A673 (cell line): Measurements from ENCODE around the gene ARHGAP6. TPM values are rescaled to one million over a fixed set of nuclear protein-coding genes. Genes with fewer than 3 reads are reported as not detected.

Source experiments
- BruUV-seq: library from RNA; stranded (reverse); fragments of 400-500 nt; replicated peaks from 2 replicates; lab custom pipeline; 2021; lab: Mats Ljungman, UMichigan
- CTCF ChIA-PET: fragments of 300-600 bp; sonication (Branson Sonifier 250); formaldehyde crosslinking; loops from one replicate; lab custom pipeline; 2022; ENCODE audit warnings: antibody characterized with exemption; lab: Charles Lee
- POLR2A ChIA-PET: fragments of 300-600 bp; sonication (Branson Sonifier 250); formaldehyde crosslinking; loops from one replicate; lab custom pipeline; 2022; ENCODE audit warnings: antibody characterized with exemption; ENCODE audit not compliant: low non-redundant PET; lab: Charles Lee
- DNase-seq: peaks from one replicate; pipeline ENCODE4 v3.0.0-alpha.2; 2015; ENCODE audit warnings: low spot score
- H3K27ac ChIP-seq: fragments of 200-600 bp; sonication (generic); 2 replicates; pipeline ENCODE4 v1.5.1; 2016; ENCODE audit warnings: mixed run types, low read depth, mild to moderate bottlenecking, mixed read lengths, antibody characterized with exemption, low read length; ENCODE audit not compliant: poor library complexity, severe bottlenecking
- H3K27me3 ChIP-seq: fragments of 200-600 bp; sonication (generic); replicated peaks from 2 replicates; pipeline ENCODE4 v1.6.1; 2017; ENCODE audit warnings: mixed run types, low read depth, mild to moderate bottlenecking, mixed read lengths, antibody characterized with exemption, low read length; ENCODE audit not compliant: insufficient read depth, poor library complexity
- H3K36me3 ChIP-seq: fragments of 200-600 bp; sonication (generic); 2 replicates; pipeline ENCODE4 v1.6.1; 2016; ENCODE audit warnings: mixed run types, mild to moderate bottlenecking, mixed read lengths, antibody characterized with exemption, low read length; ENCODE audit not compliant: insufficient read depth, poor library complexity, severe bottlenecking
- H3K4me1 ChIP-seq: fragments of 200-600 bp; sonication (generic); 2 replicates; pipeline ENCODE4 v1.6.1; 2017; ENCODE audit warnings: mixed run types, mild to moderate bottlenecking, mixed read lengths, antibody characterized with exemption, low read length; ENCODE audit not compliant: insufficient read depth, poor library complexity, severe bottlenecking
- H3K4me3 ChIP-seq: fragments of 200-600 bp; sonication (generic); 2 replicates; pipeline ENCODE4 v1.5.1; 2016; ENCODE audit warnings: low read depth, mixed run types, mild to moderate bottlenecking, mixed read lengths, low read length; ENCODE audit not compliant: poor library complexity, severe bottlenecking
- H3K9me3 ChIP-seq: fragments of 200-600 bp; sonication (generic); 2 replicates; pipeline ENCODE4 v1.6.1; 2016; ENCODE audit warnings: mixed run types, low read depth, mild to moderate bottlenecking, mixed read lengths, antibody characterized with exemption, low read length; ENCODE audit not compliant: poor library complexity, severe bottlenecking
- EZH2 ChIP-seq: fragments of 200-600 bp; sonication (generic); IDR thresholded peaks from 2 replicates; pipeline ENCODE4 v1.6.1; 2017; ENCODE audit warnings: borderline replicate concordance, low read depth, mild to moderate bottlenecking, mixed read lengths, antibody characterized with exemption, low read length; ENCODE audit not compliant: poor library complexity, severe bottlenecking
- intact Hi-C: fragments of 100-400 bp; cut with micrococcal nuclease; formaldehyde crosslinking; loops from one replicate; pipeline ENCODE4 v1.10.0; 2022; ENCODE audit not compliant: unreplicated experiment
- total RNA-seq: library from RNA; stranded (reverse); gene quantifications from 2 replicates; pipeline ENCODE4 v1.2.3, GENCODE V29; 2021
- TF ChIP-seq, protein P1 (sequence below): fragments of 300-800, 200-600 bp; sonication (generic); conservative IDR thresholded peaks from 2 replicates; pipeline ENCODE4 v1.5.1; 2017; ENCODE audit warnings: low read depth, mild to moderate bottlenecking, antibody characterized with exemption, low read length, moderate library complexity, mixed read lengths

Gene ARHGAP6
- total RNA-seq, 1 experiment from 2014 or later: not detected

- no peak for TF ChIP-seq EZH2
- TF ChIP-seq, protein P1, sequence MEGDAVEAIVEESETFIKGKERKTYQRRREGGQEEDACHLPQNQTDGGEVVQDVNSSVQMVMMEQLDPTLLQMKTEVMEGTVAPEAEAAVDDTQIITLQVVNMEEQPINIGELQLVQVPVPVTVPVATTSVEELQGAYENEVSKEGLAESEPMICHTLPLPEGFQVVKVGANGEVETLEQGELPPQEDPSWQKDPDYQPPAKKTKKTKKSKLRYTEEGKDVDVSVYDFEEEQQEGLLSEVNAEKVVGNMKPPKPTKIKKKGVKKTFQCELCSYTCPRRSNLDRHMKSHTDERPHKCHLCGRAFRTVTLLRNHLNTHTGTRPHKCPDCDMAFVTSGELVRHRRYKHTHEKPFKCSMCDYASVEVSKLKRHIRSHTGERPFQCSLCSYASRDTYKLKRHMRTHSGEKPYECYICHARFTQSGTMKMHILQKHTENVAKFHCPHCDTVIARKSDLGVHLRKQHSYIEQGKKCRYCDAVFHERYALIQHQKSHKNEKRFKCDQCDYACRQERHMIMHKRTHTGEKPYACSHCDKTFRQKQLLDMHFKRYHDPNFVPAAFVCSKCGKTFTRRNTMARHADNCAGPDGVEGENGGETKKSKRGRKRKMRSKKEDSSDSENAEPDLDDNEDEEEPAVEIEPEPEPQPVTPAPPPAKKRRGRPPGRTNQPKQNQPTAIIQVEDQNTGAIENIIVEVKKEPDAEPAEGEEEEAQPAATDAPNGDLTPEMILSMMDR: no peak
- POLR2A ChIA-PET: no interaction called here
- no TSS peak for BruUV-seq
- Histone ChIP-seq H3K27me3 (peaks cover 57% of the 10 kb centered on the region), H3K9me3 (no peaks in the 10 kb centered on the region), H3K4me3 (no peak overlapping the region), H3K36me3 (no peaks in the 10 kb centered on the region), H3K4me1 (no peaks in the 10 kb centered on the region), H3K27ac (no peak overlapping the region)
- intact Hi-C loops: no loop called here
- no peak for DNase-seq
- CTCF ChIA-PET: no interaction called here
Observed at GRCh38 chrX:11648705-11649519, 16.8 kb downstream of the ARHGAP6 start.

- no peak for DNase-seq
- no peaks in the 10 kb centered on the region for H3K9me3 ChIP-seq
- intact Hi-C loops: no loop called here
- CTCF ChIA-PET: no interaction called here
- POLR2A ChIA-PET: no interaction called here
- no peak overlapping the region for H3K27ac ChIP-seq
- BruUV-seq: no TSS peak
- peaks cover 53% of the 10 kb centered on the region for H3K27me3 ChIP-seq
- H3K4me3 ChIP-seq: no peak overlapping the region
- H3K36me3 ChIP-seq: no peaks in the 10 kb centered on the region
- TF ChIP-seq, protein P1: no peak
- no peak for TF ChIP-seq EZH2
- no peaks in the 10 kb centered on the region for H3K4me1 ChIP-seq
Observed at GRCh38 chrX:11647138-11647537, 18.6 kb downstream of the ARHGAP6 start.

- TF ChIP-seq, protein P1: no peak
- TF ChIP-seq EZH2: no peak
- no peaks in the 10 kb centered on the region for H3K9me3 ChIP-seq
- BruUV-seq: no TSS peak
- ChIA-PET CTCF (no interaction called here), POLR2A (no interaction called here)
- peaks cover 48% of the 10 kb centered on the region for H3K27me3 ChIP-seq
- intact Hi-C loops: no loop called here
- H3K4me1 ChIP-seq: no peaks in the 10 kb centered on the region
- H3K4me3 ChIP-seq: no peak overlapping the region
- no peak for DNase-seq
- H3K36me3 ChIP-seq: no peaks in the 10 kb centered on the region
- H3K27ac ChIP-seq: no peak overlapping the region
Observed at GRCh38 chrX:11641349-11642065, 24.2 kb downstream of the ARHGAP6 start.
